NCI-H1092 treated with DMSO at 0.1 percent for 48 hours (cell line): ENCODE results near the gene FAM50A.
"Not testable (repeated sequence)": the region's sequence is repeated elsewhere in the genome, so short reads cannot be mapped to it uniquely, and the experiment has no call there.

Experiments
- DNase-seq: peaks from one replicate; lab custom pipeline; 2025; lab: John Stamatoyannopoulos, UW

FAM50A gene

DNA sequence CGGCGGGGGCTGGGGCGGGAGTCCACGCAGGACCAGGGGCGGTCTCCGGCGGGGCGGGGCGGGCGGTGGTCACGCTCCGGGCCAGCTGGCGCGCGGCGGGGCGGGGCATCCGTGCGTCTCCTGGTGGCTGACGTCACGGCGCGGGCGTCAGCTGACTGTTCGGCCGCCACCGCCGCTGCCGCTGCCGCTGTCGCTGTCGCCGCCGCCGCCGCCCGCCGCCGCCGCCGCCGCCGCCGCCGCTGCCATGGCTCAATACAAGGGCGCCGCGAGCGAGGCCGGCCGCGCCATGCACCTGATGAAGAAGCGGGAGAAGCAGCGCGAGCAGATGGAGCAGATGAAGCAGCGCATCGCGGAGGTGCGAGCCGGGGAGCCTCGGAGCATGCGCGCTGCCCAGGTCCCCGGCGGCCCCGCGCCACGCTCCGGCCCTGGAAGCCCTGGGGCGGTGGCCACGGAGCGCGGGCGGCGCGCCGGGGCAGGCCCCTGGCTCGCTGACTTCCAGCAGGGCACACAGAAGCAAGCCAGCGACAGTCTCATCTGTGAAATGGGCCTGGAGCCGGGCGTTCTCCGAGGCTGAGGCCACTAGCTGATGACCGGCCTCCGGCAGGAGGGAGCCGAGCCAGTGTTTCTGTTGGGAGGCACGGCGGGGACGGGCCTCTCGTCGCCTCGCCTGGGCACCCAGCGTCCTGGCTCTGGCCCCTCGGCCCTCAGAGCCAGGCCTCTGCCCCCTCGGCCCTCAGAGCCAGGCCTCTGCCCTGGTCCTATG, at the start of gene FAM50A:
FAM50A (plus strand) TSS at position 150 of the 763 bp plus-strand sequence; CDS start at position 245, 95 bp downstream.
- DNase-seq, result peak; percentile 68

DNA sequence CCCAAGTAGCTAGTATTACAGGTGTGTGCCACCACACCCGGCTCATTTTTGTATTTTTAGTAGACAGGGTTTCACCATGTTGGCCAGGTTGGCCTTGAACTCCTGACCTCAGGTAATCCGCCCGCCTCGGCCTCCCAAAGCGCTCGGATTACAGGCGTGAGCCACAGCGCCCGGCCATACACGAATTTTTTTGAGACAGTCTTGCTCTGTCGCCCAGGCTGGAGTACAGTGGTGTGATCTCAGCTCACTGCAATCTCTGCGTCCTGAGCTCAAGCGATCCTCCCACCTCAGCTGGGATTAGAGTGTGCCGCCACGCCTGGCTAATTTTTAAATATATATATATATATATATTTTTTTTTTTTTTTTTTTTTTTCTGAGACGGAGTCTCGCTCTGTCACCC, 47.6 kb upstream of the FAM50A start:
- DNase-seq, result not testable (repeated sequence)

- peak; percentile 63 for DNase-seq
These were observed 46.7 kb upstream of the FAM50A start for GRCh38 chrX:154396973-154397887.

DNA sequence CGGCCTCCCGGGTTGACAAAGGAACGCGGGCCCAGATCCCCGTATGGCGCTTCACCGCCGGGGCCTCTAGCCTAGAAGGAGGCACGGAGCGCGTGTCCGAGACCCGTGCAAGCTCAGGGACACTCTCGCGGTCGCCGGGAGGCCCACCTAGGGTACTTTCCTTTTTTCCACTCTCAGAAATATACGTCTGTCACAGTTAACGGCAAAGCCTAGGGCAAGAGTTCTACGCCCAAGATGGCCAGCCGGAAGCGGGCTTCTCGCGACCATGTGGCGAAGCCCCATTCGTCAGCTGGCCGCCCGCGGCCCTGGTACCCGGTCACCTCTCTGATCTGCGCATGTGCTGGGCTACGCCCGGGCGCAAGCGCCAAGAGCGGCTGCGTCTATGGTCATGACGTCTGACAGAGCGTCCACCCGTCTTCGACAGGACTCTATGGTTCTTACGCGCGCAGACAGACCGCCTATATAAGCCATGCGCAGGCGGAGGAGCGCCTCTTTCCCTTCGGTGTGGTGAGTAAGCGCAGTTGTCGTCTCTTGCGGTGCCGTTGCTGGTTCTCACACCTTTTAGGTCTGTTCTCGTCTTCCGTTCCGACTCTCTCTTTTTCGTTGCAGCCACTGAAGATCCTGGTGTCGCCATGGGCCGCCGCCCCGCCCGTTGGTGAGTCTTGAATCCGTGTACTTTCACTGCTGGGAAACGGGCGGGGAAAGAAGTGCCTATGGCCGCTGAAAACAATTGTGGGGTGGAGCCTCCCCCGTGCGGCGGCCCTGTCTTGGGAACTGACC, 45.9 kb upstream of the FAM50A start, which contains the start of gene RPL10:
RPL10 (plus strand) TSS at position 490 of the 780 bp plus-strand sequence; CDS start at position 633, 143 bp downstream.
- peak; percentile 97 for DNase-seq

DNA sequence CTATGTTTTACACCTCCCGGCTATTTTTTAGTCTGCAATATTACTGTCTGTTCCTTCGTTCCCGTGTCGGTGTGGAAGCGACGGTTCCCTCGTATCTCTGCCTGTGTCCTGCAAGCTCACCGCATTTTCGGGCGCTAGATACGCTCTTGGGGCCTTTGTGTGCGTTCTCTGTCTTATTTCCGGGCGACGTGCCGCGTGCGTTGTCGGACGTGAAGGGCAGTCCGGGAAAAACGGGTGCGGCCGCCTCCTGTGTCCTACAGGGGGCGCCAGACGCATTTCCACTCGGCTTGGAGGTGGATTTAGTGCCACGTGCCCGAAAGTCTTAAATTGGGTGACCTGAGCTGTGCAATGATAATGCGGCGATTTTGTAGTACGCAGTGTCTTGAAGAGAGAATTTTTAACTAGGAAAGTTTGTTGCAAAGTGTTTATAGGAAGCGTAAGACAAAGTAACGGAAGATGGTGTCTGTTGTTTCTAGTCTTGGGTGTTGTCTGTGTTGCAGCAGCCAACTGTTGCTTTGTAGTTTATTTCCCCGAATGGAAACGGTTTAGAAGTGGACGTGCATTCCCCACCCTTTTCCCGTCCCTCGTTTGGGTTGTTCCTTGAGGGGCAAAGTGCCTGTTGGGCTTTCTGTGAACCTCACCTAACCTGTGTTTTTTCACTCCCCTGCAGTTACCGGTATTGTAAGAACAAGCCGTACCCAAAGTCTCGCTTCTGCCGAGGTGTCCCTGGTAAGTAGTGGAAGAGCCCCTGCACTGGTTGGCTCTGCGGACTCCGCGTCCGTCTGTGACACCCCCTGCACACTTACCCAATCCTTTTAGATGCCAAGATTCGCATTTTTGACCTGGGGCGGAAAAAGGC, 45.0 kb upstream of the FAM50A start:
- peak; percentile 81 for DNase-seq

GRCh38 chrX:154399527-154400368, 44.2 kb upstream of the FAM50A start:
- no peak for DNase-seq

DNA sequence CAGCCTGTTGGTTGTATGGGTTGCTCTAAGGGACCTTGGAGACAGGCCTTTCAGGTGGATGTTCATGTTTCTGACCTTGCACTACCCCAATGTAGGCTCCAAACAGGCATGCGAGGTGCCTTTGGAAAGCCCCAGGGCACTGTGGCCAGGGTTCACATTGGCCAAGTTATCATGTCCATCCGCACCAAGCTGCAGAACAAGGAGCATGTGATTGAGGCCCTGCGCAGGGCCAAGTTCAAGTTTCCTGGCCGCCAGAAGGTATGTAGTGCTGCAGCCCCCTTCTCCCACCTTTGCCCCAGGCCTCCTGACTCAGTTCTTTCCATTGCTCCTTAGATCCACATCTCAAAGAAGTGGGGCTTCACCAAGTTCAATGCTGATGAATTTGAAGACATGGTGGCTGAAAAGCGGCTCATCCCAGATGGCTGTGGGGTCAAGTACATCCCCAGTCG, 43.5 kb upstream of the FAM50A start:
- not testable (repeated sequence) for DNase-seq

DNA sequence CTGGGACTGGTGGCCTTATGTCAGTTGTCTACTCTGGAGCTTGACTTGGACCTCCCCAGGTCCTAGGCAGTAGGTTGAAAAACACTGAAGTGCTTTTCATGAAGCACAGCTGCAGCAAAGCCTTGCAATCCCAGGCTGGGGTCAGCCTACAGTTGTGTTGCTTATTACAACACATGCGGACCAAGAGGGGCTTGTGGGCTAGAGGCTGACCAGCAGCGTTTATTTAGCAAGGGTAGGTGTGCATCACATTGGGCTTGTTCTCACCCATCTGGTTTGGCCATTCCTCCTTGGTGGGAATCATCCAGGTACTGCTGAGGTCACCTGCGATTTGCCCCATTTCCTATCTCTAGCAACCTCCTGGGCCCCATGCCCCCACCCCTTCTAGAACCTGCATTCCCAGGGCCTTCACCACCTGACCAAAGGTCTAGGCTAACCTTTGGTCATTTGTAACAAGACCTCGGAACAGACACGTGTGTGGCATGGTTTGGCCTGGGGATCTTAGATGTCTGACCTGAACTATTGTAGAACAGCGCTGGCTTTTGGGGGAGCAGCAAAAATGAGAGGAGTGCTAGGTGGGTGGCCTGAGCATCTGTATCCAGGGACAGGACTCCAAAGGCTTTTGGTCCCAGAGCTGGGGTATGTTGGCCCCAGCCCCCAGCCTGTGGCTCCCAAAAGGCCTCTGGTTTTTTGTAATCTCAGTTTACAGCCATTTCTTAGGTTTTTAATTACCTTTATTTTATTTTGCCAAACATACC, 42.7 kb upstream of the FAM50A start:
- DNase-seq, result no peak

DNA sequence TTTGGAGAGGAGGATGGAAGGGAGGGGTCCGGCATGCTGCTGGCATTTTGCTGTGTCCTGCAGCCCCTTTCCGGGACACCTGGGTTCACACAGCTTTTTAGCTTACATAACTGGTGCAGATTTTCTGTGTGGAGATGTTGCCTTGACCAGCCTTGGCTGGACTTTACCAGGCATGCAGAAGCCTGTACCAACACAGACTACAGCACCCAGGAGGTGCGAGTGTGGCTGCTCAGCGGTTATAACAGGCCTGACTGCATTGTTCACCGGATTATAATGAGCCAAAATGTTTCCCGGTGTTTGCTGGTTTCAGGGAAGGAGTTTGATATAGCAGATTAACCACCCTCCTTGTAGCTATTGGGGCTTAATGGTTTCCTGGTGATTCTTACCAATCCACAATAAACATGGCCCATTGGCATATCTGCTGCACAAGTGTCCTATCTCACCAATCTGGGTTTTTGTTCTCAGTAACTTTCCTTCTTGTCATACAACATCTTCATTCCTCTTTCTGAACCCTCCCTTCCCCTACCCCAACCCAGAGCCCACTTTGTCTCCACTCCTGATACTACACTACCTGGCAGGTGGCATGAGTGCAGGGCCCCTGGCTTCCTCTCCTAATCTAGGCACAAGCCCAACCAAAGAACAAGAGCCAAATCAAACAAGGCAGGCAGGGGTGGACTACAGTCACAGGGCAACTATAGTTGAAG, 41.9 kb upstream of the FAM50A start:
- DNase-seq, result peak; percentile 81

GRCh38 chrX:154402622-154403127, 41.3 kb upstream of the FAM50A start:
- no peak for DNase-seq

DNA sequence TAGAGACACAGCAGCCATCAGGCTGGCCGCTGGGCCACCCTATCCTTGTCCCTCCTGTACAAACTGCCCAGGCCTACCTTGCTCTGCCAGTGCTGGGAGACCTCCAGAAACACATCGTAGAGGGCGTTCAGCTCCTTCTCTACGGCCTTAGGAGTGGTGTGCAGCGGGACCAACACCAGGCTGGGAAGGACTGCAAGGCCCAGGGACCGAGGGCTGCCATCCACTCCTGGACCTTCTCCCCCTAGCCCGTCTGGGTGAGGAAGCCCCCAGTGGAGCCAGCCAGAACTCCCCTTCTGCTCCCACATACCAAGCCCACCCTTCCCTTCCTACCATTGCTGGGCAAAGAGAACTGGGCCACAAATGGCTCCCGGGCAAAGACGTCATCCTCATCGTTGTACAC, 40.7 kb upstream of the FAM50A start:
- no peak for DNase-seq

GRCh38 chrX:154403858-154404257, 40.1 kb upstream of the FAM50A start:
- no peak for DNase-seq

- DNase-seq, result no peak
These were observed 39.2 kb upstream of the FAM50A start for GRCh38 chrX:154404625-154405192.

DNA sequence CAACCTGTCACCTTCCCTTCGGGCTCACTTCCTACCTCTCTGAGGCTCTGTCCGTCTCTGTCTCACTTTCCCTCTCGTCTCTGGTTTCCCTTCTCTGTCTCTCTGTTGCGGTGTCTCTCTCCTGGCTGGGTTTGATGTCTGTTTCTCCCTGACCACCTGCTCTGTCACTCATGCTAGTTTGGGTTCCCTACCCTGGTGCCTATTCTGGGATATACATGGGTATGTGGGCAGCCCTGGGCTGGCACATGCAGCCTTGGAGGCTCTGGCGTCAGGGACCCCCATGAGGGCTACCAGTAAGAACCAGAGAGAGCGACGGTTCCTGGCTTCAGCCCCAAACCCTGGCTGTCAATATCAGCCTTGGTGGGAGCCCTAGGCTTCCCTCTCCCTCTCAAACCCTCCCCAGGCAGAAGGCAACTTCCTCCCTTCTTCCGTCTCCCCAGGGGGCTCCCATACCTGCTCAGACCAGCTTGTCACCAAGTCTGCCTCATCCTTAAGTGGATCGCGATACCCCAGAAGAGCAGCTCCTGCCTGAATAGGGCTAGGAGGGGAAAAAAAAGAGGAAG, 35.2 kb upstream of the FAM50A start:
- DNase-seq, result no peak

DNA sequence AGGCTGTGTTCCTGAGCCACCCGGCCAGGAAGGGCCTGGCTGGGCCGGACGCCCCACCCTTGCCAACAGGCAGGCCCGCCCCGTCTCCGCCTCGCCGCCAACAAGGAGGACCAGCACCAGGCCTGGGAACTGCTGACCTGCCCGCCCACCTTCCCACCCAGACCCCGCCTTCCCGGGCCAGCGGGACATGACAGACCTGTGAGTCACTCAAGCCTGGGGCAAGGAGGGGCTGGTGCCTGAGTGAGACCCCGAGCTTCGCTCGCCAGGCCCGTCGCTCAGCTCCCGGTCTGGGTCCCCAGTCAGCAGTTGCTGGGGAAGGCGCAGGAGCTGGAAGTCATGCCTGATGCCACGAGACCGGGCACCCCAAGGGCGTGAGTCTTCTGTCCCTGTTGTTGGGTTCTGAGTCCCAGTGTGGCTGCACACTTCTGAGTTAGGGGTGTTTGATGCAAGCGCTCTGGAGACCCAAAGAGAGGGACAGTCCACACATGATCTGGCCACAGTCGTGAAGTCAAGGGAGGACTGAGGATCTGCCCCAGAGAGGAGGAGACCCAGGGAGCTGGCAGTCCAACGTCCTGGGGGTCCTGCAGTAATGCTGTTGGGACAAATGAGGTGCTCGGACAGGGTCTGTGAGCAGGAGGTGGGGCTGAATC, 34.6 kb upstream of the FAM50A start, which contains the start of gene DNASE1L1:
DNASE1L1 (minus strand) TSS at position 33 of the 650 bp plus-strand sequence. CDS start 3,686 bp downstream, outside the sequence.
- no peak for DNase-seq

DNA sequence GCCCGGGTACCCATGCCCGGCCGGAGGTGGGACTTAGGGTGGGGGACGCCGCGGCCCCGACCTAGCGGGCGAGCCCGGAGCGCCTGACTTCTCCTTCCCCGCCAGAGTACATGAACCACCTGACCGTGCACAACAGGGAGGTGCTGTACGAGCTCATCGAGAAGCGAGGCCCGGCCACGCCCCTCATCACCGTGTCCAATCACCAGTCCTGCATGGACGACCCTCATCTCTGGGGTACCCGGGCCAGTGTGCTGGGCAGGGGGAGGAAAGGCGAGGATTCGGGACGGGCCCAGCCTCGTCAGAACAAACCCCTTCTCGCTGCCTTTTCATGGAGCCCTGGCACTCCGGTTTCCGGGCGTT, 32.0 kb upstream of the FAM50A start:
- peak; percentile 75 for DNase-seq

- DNase-seq, result no peak
These were observed 31.5 kb upstream of the FAM50A start for GRCh38 chrX:154412468-154412867.
